ENCODE data around the gene NLRP14.

DNA sequence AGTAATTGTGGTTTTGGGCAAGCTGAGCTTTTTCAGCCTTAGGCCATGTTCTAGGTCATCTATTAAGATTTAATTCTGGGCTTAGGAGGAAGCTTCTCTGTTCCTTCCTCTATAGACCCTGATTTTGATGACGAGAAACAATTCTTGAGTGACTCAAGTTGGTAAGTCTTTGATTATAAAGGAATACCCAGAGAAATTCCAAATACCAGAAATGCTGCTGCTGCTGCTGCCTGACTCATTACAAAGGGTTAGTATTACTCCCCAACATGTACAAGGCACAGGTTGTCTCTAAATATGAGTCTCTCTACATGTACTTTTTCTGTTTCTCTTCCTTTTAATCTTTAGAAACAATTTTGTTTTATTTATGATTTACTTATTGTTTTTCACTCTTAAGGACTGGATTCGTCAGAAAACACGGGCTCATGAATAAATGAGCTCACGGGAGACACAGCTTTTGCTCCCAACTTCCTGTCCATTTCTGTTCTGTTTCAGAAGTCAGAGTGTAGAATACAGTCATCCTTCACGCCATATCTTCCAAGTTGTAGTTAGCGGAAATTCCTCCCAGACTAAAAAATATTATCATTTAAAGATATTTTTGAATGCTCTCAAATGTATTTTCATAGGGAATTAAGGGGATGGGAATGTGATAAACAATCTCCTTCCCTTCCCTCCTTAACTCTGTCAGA lies 36.7 kb downstream of the NLRP14 start:
- TF ChIP-seq ZNF384 (IDR thresholded peaks at IDR 0.05) (no peak), LEF1 (IDR thresholded peaks at IDR 0.05; ENCODE audit: borderline replicate concordance) (no peak), SP1 (IDR thresholded peaks at IDR 0.05) (no peak), TARDBP (IDR thresholded peaks at IDR 0.05) (no peak), BHLHE40 (IDR thresholded peaks at IDR 0.05; ENCODE audit: borderline replicate concordance) (no peak), SUZ12 (IDR thresholded peaks at IDR 0.05) (no peak), FOXA1 (IDR thresholded peaks at IDR 0.05) (no peak), ELF4 (IDR thresholded peaks at IDR 0.05) (no peak), L3MBTL2 (conservative IDR thresholded peaks at IDR 0.05) (no peak), FOXM1 (IDR thresholded peaks at IDR 0.05; ENCODE audit: borderline replicate concordance) (no peak), HDGF (IDR thresholded peaks at IDR 0.05; ENCODE audit: borderline replicate concordance) (no peak), FOXK2 (IDR thresholded peaks at IDR 0.05) (no peak)
